Measurements from ENCODE around the gene HSD11B1.

HSD11B1 gene

GRCh38 chr1:209707308-209707707 is 2.7 kb downstream of the HSD11B1 start:
- no peak overlapping the region for H3K9ac ChIP-seq (ENCODE audit: low read length)
- no peak overlapping the region for H2AFZ ChIP-seq (ENCODE audit: low read length)
- H3K9me2 ChIP-seq (ENCODE audit: low read depth, low read length) = no peaks in the 10 kb centered on the region
- no peaks in the 10 kb centered on the region for H3K79me2 ChIP-seq (ENCODE audit: insufficient read depth, low read length)
- no peak overlapping the region for H3K27ac ChIP-seq (ENCODE audit: low read depth, low read length, poor library complexity, severe bottlenecking)
- no peak overlapping the region for H3K4me2 ChIP-seq (ENCODE audit: low read length)
- H3K36me3 ChIP-seq (ENCODE audit: insufficient read depth, low read length) = no peaks in the 10 kb centered on the region
- H3K27me3 ChIP-seq (ENCODE audit: insufficient read depth, low read length) = no peaks in the 10 kb centered on the region
- no peaks in the 10 kb centered on the region for H4K20me1 ChIP-seq (ENCODE audit: insufficient read depth, low read length)
- TF ChIP-seq EZH2 (IDR thresholded peaks at IDR 0.05; ENCODE audit: borderline replicate concordance, low read length) (no peak), CTCF (IDR thresholded peaks at IDR 0.05; ENCODE audit: low read length) (no peak)
- H3K4me1 ChIP-seq (ENCODE audit: insufficient read depth, low read length, severe bottlenecking) = no peaks in the 10 kb centered on the region
- no peaks in the 10 kb centered on the region for H3F3A ChIP-seq (ENCODE audit: insufficient read depth, low read length)
- no peak overlapping the region for H3K4me3 ChIP-seq (ENCODE audit: low read depth, low read length, poor library complexity, severe bottlenecking)
- no peaks in the 10 kb centered on the region for H3K9me3 ChIP-seq (ENCODE audit: low read length)

- H4K20me1 ChIP-seq (ENCODE audit: insufficient read depth, low read length) = no peaks in the 10 kb centered on the region
- TF ChIP-seq CTCF (IDR thresholded peaks at IDR 0.05; ENCODE audit: low read length) (no peak), EZH2 (IDR thresholded peaks at IDR 0.05; ENCODE audit: borderline replicate concordance, low read length) (no peak)
Measured at GRCh38 chr1:209708297-209708696, 3.7 kb downstream of the HSD11B1 start.

GRCh38 chr1:209710093-209710492 is 5.4 kb downstream of the HSD11B1 start:
- Histone ChIP-seq H4K20me1 (ENCODE audit: insufficient read depth, low read length) (no peaks in the 10 kb centered on the region), H3K4me1 (ENCODE audit: insufficient read depth, low read length, severe bottlenecking) (no peaks in the 10 kb centered on the region), H3K9me2 (ENCODE audit: low read depth, low read length) (no peaks in the 10 kb centered on the region), H3K4me2 (ENCODE audit: low read length) (no peak overlapping the region), H3K27ac (ENCODE audit: low read depth, low read length, poor library complexity, severe bottlenecking) (no peak overlapping the region), H2AFZ (ENCODE audit: low read length) (no peak overlapping the region), H3F3A (ENCODE audit: insufficient read depth, low read length) (no peaks in the 10 kb centered on the region), H3K9me3 (ENCODE audit: low read length) (no peaks in the 10 kb centered on the region), H3K9ac (ENCODE audit: low read length) (no peak overlapping the region), H3K27me3 (ENCODE audit: insufficient read depth, low read length) (no peaks in the 10 kb centered on the region), H3K79me2 (ENCODE audit: insufficient read depth, low read length) (no peaks in the 10 kb centered on the region), H3K36me3 (ENCODE audit: insufficient read depth, low read length) (no peaks in the 10 kb centered on the region), H3K4me3 (ENCODE audit: low read depth, low read length, poor library complexity, severe bottlenecking) (no peak overlapping the region)
- TF ChIP-seq CTCF (IDR thresholded peaks at IDR 0.05; ENCODE audit: low read length) = no peak
- no peak for TF ChIP-seq EZH2 (IDR thresholded peaks at IDR 0.05; ENCODE audit: borderline replicate concordance, low read length)

More at GRCh38 chr1:209708297-209708696, 3.7 kb downstream of the HSD11B1 start:
- H3K79me2 ChIP-seq (ENCODE audit: insufficient read depth, low read length) = no peaks in the 10 kb centered on the region
- H3K4me3 ChIP-seq (ENCODE audit: low read depth, low read length, poor library complexity, severe bottlenecking) = no peak overlapping the region
- H3K9me3 ChIP-seq (ENCODE audit: low read length) = no peaks in the 10 kb centered on the region
- H3K27ac ChIP-seq (ENCODE audit: low read depth, low read length, poor library complexity, severe bottlenecking) = no peak overlapping the region
- no peaks in the 10 kb centered on the region for H3F3A ChIP-seq (ENCODE audit: insufficient read depth, low read length)
- no peaks in the 10 kb centered on the region for H3K36me3 ChIP-seq (ENCODE audit: insufficient read depth, low read length)
- no peaks in the 10 kb centered on the region for H3K9me2 ChIP-seq (ENCODE audit: low read depth, low read length)
- H3K9ac ChIP-seq (ENCODE audit: low read length) = no peak overlapping the region
- H3K27me3 ChIP-seq (ENCODE audit: insufficient read depth, low read length) = no peaks in the 10 kb centered on the region
- no peaks in the 10 kb centered on the region for H3K4me1 ChIP-seq (ENCODE audit: insufficient read depth, low read length, severe bottlenecking)
- H3K4me2 ChIP-seq (ENCODE audit: low read length) = no peak overlapping the region
- no peak overlapping the region for H2AFZ ChIP-seq (ENCODE audit: low read length)
